OCI-LY7 (cell line): ENCODE data around the gene CACNA1D. TPM values are rescaled to one million over a fixed set of nuclear protein-coding genes. Genes with fewer than 3 reads are reported as not detected.

Experiments
- BruUV-seq: library from RNA; stranded (reverse); fragments of 400-500 nt; replicated peaks from 2 replicates; lab custom pipeline; 2021; lab: Mats Ljungman, UMichigan
- CTCF ChIA-PET: fragments of 300-600 bp; sonication (Branson Sonifier 250); formaldehyde crosslinking; loops from one replicate; lab custom pipeline; 2022; ENCODE audit warnings: antibody characterized with exemption; ENCODE audit not compliant: unreplicated experiment; lab: Charles Lee
- POLR2A ChIA-PET: fragments of 300-600 bp; sonication (Branson Sonifier 250); formaldehyde crosslinking; loops from one replicate; lab custom pipeline; 2022; ENCODE audit warnings: antibody characterized with exemption; lab: Charles Lee
- DNase-seq: peaks from one replicate; pipeline ENCODE4 v3.0.0-alpha.2; 2015; ENCODE audit warnings: low spot score
- H2AFZ ChIP-seq: fragments of 200-600 bp; sonication (generic), shearing (Covaris generic); 2 replicates; pipeline ENCODE4 v1.6.1; 2014; ENCODE audit warnings: mild to moderate bottlenecking, antibody characterized with exemption, low read length, moderate library complexity
- H3K27ac ChIP-seq: fragments of 200-600 bp; sonication (generic); 2 replicates; pipeline ENCODE4 v1.5.1; 2014; ENCODE audit warnings: mixed run types, low read depth, mild to moderate bottlenecking, moderate library complexity, low read length, inconsistent platforms; ENCODE audit not compliant: poor library complexity, severe bottlenecking
- H3K36me3 ChIP-seq: fragments of 200-600 bp; sonication (generic); 2 replicates; pipeline ENCODE4 v1.6.1; 2014; ENCODE audit warnings: mild to moderate bottlenecking, antibody characterized with exemption, low read length, moderate library complexity, mixed read lengths; ENCODE audit not compliant: insufficient read depth
- H3K4me1 ChIP-seq: fragments of 200-600 bp; sonication (generic); 2 replicates; pipeline ENCODE4 v1.5.1; 2014; ENCODE audit warnings: mild to moderate bottlenecking, low read length; ENCODE audit not compliant: insufficient read depth, poor library complexity, severe bottlenecking
- H3K4me2 ChIP-seq: fragments of 200-600 bp; sonication (generic); 2 replicates; pipeline ENCODE4 v1.6.1; 2014; ENCODE audit warnings: mild to moderate bottlenecking, low read length
- H3K4me3 ChIP-seq: fragments of 200-600 bp; sonication (generic); 2 replicates; pipeline ENCODE4 v1.5.1; 2014; ENCODE audit warnings: mild to moderate bottlenecking, low read depth, low read length; ENCODE audit not compliant: poor library complexity, severe bottlenecking
- H3K79me2 ChIP-seq: fragments of 200-600 bp; sonication (generic); 2 replicates; pipeline ENCODE4 v1.6.1; 2016; ENCODE audit warnings: low read depth, mild to moderate bottlenecking, low read length, moderate library complexity, mixed read lengths; ENCODE audit not compliant: insufficient read depth
- H3K9me2 ChIP-seq: fragments of 200-600 bp; sonication (generic); 2 replicates; pipeline ENCODE4 v1.6.1; 2016; ENCODE audit warnings: mild to moderate bottlenecking, low read length, mixed read lengths; ENCODE audit not compliant: insufficient read depth
- H3K9me3 ChIP-seq: fragments of 200-600 bp; sonication (generic); 2 replicates; pipeline ENCODE4 v1.6.1; 2014; ENCODE audit warnings: mild to moderate bottlenecking, mixed run types, low read length, mixed read lengths
- H4K20me1 ChIP-seq: fragments of 200-600 bp; sonication (generic); 2 replicates; pipeline ENCODE4 v1.6.1; 2014; ENCODE audit warnings: mild to moderate bottlenecking, antibody characterized with exemption, low read length, moderate library complexity, mixed read lengths; ENCODE audit not compliant: insufficient read depth
- EZH2phosphoT487 ChIP-seq: fragments of 200-600 bp; sonication (generic); IDR thresholded peaks from 2 replicates; pipeline ENCODE4 v1.6.1; 2018; ENCODE audit warnings: low read depth, borderline replicate concordance, mild to moderate bottlenecking, mixed run types, antibody characterized with exemption, low read length, moderate library complexity, mixed read lengths
- intact Hi-C: fragments of 100-400 bp; cut with micrococcal nuclease; formaldehyde crosslinking; loops from one replicate; pipeline ENCODE4 v1.10.0; 2022; ENCODE audit not compliant: unreplicated experiment
- total RNA-seq, 2 experiments: library from RNA; depleted of rRNA in 1 of 2; stranded (reverse); fragments of >200 nt in 1 of 2; shearing (Covaris generic) in 1 of 2; gene quantifications; 2 replicates each; pipeline ENCODE4 v1.2.3, GENCODE V29; 2014 to 2022
- TF ChIP-seq, protein P1 (sequence below): fragments of 200-600 bp; sonication (generic); conservative IDR thresholded peaks from 2 replicates; pipeline ENCODE4 v1.5.1; 2014; ENCODE audit warnings: mild to moderate bottlenecking, antibody characterized with exemption, low read length, moderate library complexity, mixed read lengths

Gene CACNA1D
- total RNA-seq, 2 experiments from 2014 or later: 0.42 TPM; not detected in 1

DNA sequence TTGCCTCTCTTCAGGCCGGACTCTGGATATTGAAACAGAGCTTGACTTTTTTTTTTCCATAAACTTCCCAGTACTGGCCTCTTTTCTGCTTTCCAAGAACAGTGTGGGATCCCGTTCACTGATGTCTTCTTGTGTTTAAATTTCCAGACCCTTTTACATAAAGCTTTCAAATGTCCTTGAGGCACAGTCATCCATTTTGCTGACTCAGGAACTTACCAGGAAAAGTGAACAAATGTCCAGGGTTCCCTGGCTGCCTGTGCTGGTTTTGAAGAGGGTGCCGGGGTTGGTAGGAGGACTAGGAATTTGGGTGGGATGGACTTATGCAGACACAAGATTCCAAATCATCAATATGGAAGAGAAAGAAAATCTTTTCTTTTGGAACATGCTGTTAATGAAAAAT is 283.7 kb downstream of the CACNA1D start:
- H2AFZ ChIP-seq: no peak overlapping the region
- no peak overlapping the region for H3K27ac ChIP-seq
- intact Hi-C loops: no loop called here
- no peaks in the 10 kb centered on the region for H3K9me2 ChIP-seq
- no peak for TF ChIP-seq EZH2phosphoT487
- TF ChIP-seq, protein P1, sequence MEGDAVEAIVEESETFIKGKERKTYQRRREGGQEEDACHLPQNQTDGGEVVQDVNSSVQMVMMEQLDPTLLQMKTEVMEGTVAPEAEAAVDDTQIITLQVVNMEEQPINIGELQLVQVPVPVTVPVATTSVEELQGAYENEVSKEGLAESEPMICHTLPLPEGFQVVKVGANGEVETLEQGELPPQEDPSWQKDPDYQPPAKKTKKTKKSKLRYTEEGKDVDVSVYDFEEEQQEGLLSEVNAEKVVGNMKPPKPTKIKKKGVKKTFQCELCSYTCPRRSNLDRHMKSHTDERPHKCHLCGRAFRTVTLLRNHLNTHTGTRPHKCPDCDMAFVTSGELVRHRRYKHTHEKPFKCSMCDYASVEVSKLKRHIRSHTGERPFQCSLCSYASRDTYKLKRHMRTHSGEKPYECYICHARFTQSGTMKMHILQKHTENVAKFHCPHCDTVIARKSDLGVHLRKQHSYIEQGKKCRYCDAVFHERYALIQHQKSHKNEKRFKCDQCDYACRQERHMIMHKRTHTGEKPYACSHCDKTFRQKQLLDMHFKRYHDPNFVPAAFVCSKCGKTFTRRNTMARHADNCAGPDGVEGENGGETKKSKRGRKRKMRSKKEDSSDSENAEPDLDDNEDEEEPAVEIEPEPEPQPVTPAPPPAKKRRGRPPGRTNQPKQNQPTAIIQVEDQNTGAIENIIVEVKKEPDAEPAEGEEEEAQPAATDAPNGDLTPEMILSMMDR: no peak
- DNase-seq: no peak
- no peaks in the 10 kb centered on the region for H4K20me1 ChIP-seq
- ChIA-PET POLR2A (no interaction called here), CTCF (no interaction called here)
- H3K79me2 ChIP-seq: no peaks in the 10 kb centered on the region
- H3K36me3 ChIP-seq: no peaks in the 10 kb centered on the region
- no peak overlapping the region for H3K4me2 ChIP-seq
- H3K9me3 ChIP-seq: no peaks in the 10 kb centered on the region
- H3K4me1 ChIP-seq: no peaks in the 10 kb centered on the region
- H3K4me3 ChIP-seq: no peak overlapping the region
- no TSS peak for BruUV-seq

DNA sequence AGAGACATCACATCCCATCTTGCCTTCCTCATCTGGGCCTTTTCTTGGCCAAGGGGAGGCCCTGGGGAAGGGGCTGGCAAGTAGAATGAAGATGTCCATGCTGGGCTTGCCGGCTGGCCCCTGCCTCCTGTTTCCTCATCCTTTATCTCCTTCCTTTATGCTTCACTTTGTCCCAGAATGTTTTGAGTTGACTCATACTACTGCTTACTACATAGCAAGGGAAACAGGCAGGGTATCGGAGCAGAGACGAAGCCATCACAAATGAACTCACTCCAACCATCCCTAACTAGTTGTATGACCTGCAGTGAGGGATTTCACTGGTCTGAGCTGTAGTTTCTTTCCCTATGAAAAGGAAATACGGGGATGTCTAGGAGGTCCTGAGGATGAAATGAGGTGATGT is 285.8 kb downstream of the CACNA1D start:
- Histone ChIP-seq H3K9me2 (no peaks in the 10 kb centered on the region), H3K27ac (no peak overlapping the region), H3K4me2 (no peak overlapping the region), H2AFZ (no peak overlapping the region), H3K36me3 (no peaks in the 10 kb centered on the region), H4K20me1 (no peaks in the 10 kb centered on the region), H3K79me2 (no peaks in the 10 kb centered on the region), H3K4me3 (no peak overlapping the region), H3K9me3 (no peaks in the 10 kb centered on the region), H3K4me1 (no peaks in the 10 kb centered on the region)
- CTCF ChIA-PET: no interaction called here
- POLR2A ChIA-PET: interaction anchor here (1.2 kb wide), 1 partner anchor 11 kb away, joined by 3 read pairs; no protein-coding TSS in a partner anchor
- intact Hi-C loops: no loop called here
- TF ChIP-seq EZH2phosphoT487: no peak
- TF ChIP-seq, protein P1: no peak
- DNase-seq: no peak
- no TSS peak for BruUV-seq

DNA sequence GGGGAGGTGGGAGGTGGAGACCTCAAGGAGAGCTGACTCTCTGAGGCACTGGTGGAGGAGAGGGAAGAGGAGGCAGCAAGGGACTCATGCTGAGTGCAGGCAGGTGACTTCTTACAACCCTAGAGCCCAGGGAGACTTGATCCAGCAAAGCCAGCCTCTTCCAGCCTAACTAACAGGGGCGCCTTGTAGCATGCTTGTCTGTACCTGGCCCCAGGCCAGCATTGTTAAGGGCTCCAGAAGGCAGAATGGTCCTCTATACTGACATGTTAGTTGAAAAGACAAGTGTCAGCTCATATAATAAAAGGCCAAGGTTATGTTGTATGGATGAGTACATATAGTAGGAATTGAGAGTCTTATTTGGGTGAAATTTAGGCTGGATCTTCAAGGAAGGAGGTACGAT is 286.4 kb downstream of the CACNA1D start:
- Histone ChIP-seq H3K9me3 (no peaks in the 10 kb centered on the region), H3K27ac (no peak overlapping the region), H3K36me3 (no peaks in the 10 kb centered on the region), H3K4me2 (no peak overlapping the region), H4K20me1 (no peaks in the 10 kb centered on the region), H2AFZ (no peak overlapping the region), H3K9me2 (no peaks in the 10 kb centered on the region), H3K4me3 (no peak overlapping the region), H3K79me2 (no peaks in the 10 kb centered on the region), H3K4me1 (no peaks in the 10 kb centered on the region)
- ChIA-PET CTCF (no interaction called here), POLR2A (interaction anchor here (1.0 to 1.2 kb wide), 2 partner anchors 12 to 20 kb away, joined by 3 read pairs; no protein-coding TSS in a partner anchor)
- no peak for DNase-seq
- TF ChIP-seq, protein P1: no peak
- TF ChIP-seq EZH2phosphoT487: no peak
- BruUV-seq: no TSS peak
- intact Hi-C loops: no loop called here
